ENCODE data around the gene SLC25A19.

- TF ChIP-seq, protein P1, sequence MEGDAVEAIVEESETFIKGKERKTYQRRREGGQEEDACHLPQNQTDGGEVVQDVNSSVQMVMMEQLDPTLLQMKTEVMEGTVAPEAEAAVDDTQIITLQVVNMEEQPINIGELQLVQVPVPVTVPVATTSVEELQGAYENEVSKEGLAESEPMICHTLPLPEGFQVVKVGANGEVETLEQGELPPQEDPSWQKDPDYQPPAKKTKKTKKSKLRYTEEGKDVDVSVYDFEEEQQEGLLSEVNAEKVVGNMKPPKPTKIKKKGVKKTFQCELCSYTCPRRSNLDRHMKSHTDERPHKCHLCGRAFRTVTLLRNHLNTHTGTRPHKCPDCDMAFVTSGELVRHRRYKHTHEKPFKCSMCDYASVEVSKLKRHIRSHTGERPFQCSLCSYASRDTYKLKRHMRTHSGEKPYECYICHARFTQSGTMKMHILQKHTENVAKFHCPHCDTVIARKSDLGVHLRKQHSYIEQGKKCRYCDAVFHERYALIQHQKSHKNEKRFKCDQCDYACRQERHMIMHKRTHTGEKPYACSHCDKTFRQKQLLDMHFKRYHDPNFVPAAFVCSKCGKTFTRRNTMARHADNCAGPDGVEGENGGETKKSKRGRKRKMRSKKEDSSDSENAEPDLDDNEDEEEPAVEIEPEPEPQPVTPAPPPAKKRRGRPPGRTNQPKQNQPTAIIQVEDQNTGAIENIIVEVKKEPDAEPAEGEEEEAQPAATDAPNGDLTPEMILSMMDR (IDR thresholded peaks at IDR 0.05 in 8 of 11, conservative IDR thresholded peaks at IDR 0.05 in 3 of 11): no peak
- TF ChIP-seq POLR2A (IDR thresholded peaks at IDR 0.05): no peak
- TF ChIP-seq POLR2AphosphoS5 (IDR thresholded peaks at IDR 0.05): peak in 1 of 3 donors; percentile 17
Measured at GRCh38 chr17:75326226-75326848, 37.1 kb upstream of the SLC25A19 start.

All from spleen (tissue), 7 donors.